Measurements from ENCODE around the gene ARL15. TPM values are rescaled to one million over a fixed set of nuclear protein-coding genes. Genes with fewer than 3 reads are reported as not detected.

ARL15 gene
- total and polyA plus RNA-seq, 2 donors (not counting 1 experiment from before 2014, with no cell fraction given), result 5.8 to 20.5 TPM

DNA sequence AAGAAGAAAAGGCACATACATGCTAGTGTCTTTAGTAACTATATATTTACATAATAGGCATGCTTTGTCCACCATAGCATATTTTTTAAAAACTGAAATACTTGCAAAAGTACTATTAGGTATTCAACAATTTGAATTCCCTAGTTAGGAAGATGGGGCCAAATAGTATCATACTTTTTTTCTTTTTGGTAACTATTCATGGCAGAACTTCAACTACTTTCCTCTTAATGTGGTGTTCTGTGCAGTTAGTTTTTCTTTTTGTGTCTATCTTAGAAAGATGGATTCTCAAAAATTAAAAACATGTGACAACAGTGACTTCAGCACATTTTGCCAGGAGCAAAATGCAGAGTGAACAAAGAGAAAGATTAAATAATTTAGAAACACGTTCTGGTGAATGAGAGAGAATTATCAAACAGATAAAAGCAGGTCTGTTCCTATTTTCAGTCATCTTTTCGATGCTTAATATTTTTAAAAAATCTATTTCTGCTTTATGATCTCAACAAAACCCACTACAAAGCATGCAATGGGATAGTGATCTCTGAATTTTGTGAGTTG lies 341.1 kb downstream of the ARL15 start:
- POLR2A ChIA-PET, result no interaction called here

DNA sequence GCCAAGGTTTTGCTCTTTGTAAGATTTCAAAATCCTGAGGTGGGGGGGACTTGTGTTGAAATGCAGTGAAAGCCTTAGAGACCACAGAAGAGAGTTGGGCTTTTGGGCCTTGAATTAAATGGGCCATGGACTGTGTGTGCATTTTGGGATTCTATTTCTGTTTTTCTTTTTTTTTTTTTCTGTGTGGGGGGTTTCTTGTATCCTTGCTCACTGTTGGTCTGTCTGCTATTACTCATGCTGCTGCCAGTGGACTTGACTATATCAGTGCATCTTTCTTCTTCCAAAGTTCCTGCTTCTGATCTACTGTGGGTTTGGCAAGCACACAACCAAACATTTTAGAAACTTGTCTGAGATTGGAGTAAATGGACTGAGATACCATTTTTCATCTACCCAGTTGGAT lies 344.9 kb downstream of the ARL15 start:
- Histone ChIP-seq H3K4me3 (ENCODE audit: control extremely low read depth in 1 of 5, extremely low read depth in 1 of 5, insufficient read depth in 1 of 5, low read depth in 2 of 5, low read length in 4 of 5) (no peak overlapping the region), H3K9ac (ENCODE audit: low read length) (no peak overlapping the region), H3K27me3 (replicated peaks in 1 of 4; ENCODE audit: control extremely low read depth in 1 of 4, control insufficient read depth in 3 of 4, insufficient read depth in 4 of 4, low read length in 3 of 4) (no peaks in the 10 kb centered on the region), H2AFZ (ENCODE audit: insufficient read depth, low read depth, low read length, poor library complexity, severe bottlenecking) (no peak overlapping the region), H3K27ac (ENCODE audit: low read length in 2 of 2) (no peak overlapping the region), H4K20me1 (ENCODE audit: control insufficient read depth, insufficient read depth, low read length, poor library complexity, severe bottlenecking) (no peaks in the 10 kb centered on the region), H3K9me3 (ENCODE audit: control extremely low read depth in 1 of 3, control insufficient read depth in 2 of 3, insufficient read depth in 1 of 3, low read length in 2 of 3) (peaks cover 0 to 4% (median 0%) of the 10 kb centered on the region in 3 donors), H3K36me3 (replicated peaks in 1 of 2; ENCODE audit: control extremely low read depth in 1 of 2, control insufficient read depth in 1 of 2, extremely low read depth in 1 of 2, insufficient read depth in 2 of 2, low read length in 1 of 2) (peaks cover 0 to 3% of the 10 kb centered on the region in 2 experiments), H3K79me2 (ENCODE audit: control insufficient read depth, insufficient read depth, low read length) (no peaks in the 10 kb centered on the region), H3K4me1 (ENCODE audit: control insufficient read depth in 2 of 2, insufficient read depth in 2 of 2, low read length in 2 of 2) (no peaks in the 10 kb centered on the region), H3K4me2 (replicated peaks; ENCODE audit: low read depth, low read length, poor library complexity, severe bottlenecking) (no peak overlapping the region)
- intact Hi-C loops (cut with micrococcal nuclease), result no loop called here
- DNase-seq (no peak), ATAC-seq (ENCODE audit: low read depth) (no peak)
- H3K27ac Mint-ChIP-seq, result no peak overlapping the region
- H3K4me3 Mint-ChIP-seq, result no peak overlapping the region
- H3K9me3 Mint-ChIP-seq (ENCODE audit: insufficient read depth), result no peaks in the 10 kb centered on the region
- no peaks in the 10 kb centered on the region for H3K27me3 Mint-ChIP-seq
- CTCF ChIA-PET, result no interaction called here
- no peaks in the 10 kb centered on the region for H3K4me1 Mint-ChIP-seq
- no peak for TF ChIP-seq EZH2 (IDR thresholded peaks at IDR 0.05; ENCODE audit: borderline replicate concordance, insufficient read depth, low read depth, low read length, poor library complexity, severe bottlenecking)
- TF ChIP-seq, protein P1, sequence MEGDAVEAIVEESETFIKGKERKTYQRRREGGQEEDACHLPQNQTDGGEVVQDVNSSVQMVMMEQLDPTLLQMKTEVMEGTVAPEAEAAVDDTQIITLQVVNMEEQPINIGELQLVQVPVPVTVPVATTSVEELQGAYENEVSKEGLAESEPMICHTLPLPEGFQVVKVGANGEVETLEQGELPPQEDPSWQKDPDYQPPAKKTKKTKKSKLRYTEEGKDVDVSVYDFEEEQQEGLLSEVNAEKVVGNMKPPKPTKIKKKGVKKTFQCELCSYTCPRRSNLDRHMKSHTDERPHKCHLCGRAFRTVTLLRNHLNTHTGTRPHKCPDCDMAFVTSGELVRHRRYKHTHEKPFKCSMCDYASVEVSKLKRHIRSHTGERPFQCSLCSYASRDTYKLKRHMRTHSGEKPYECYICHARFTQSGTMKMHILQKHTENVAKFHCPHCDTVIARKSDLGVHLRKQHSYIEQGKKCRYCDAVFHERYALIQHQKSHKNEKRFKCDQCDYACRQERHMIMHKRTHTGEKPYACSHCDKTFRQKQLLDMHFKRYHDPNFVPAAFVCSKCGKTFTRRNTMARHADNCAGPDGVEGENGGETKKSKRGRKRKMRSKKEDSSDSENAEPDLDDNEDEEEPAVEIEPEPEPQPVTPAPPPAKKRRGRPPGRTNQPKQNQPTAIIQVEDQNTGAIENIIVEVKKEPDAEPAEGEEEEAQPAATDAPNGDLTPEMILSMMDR (IDR thresholded peaks at IDR 0.05), result no peak
- POLR2A ChIA-PET, result no interaction called here

More for the DNA sequence above, 341.1 kb downstream of the ARL15 start:
- no peaks in the 10 kb centered on the region for H3K9me3 Mint-ChIP-seq (ENCODE audit: insufficient read depth)
- intact Hi-C loops (cut with micrococcal nuclease), result no loop called here
- H3K27me3 Mint-ChIP-seq, result no peaks in the 10 kb centered on the region
- H3K4me1 ChIP-seq (ENCODE audit: control insufficient read depth in 2 of 2, insufficient read depth in 2 of 2, low read length in 2 of 2), result no peaks in the 10 kb centered on the region
- no peaks in the 10 kb centered on the region for H3K79me2 ChIP-seq (ENCODE audit: control insufficient read depth, insufficient read depth, low read length)
- peaks cover 0 to 4% (median 0%) of the 10 kb centered on the region in 3 donors for H3K9me3 ChIP-seq (ENCODE audit: control extremely low read depth in 1 of 3, control insufficient read depth in 2 of 3, insufficient read depth in 1 of 3, low read length in 2 of 3)
- ATAC-seq (ENCODE audit: low read depth) (no peak), DNase-seq (no peak)
- H4K20me1 ChIP-seq (ENCODE audit: control insufficient read depth, insufficient read depth, low read length, poor library complexity, severe bottlenecking), result no peaks in the 10 kb centered on the region
- H3K4me1 Mint-ChIP-seq, result no peaks in the 10 kb centered on the region
- H3K27ac ChIP-seq (ENCODE audit: low read length in 2 of 2), result no peak overlapping the region
- no peak overlapping the region for H3K9ac ChIP-seq (ENCODE audit: low read length)
- TF ChIP-seq EZH2 (IDR thresholded peaks at IDR 0.05; ENCODE audit: borderline replicate concordance, insufficient read depth, low read depth, low read length, poor library complexity, severe bottlenecking), result no peak
- TF ChIP-seq, protein P1 (IDR thresholded peaks at IDR 0.05), result no peak
- peaks cover 0 to 3% of the 10 kb centered on the region in 2 experiments for H3K36me3 ChIP-seq (replicated peaks in 1 of 2; ENCODE audit: control extremely low read depth in 1 of 2, control insufficient read depth in 1 of 2, extremely low read depth in 1 of 2, insufficient read depth in 2 of 2, low read length in 1 of 2)
- H3K4me3 Mint-ChIP-seq, result no peak overlapping the region
- CTCF ChIA-PET, result no interaction called here
- no CpG with 5 or more reads among the region's 2 CpGs for WGBS (ENCODE audit: insufficient coverage)
- no peak overlapping the region for H3K4me2 ChIP-seq (replicated peaks; ENCODE audit: low read depth, low read length, poor library complexity, severe bottlenecking)
- H3K27me3 ChIP-seq (replicated peaks in 1 of 4; ENCODE audit: control extremely low read depth in 1 of 4, control insufficient read depth in 3 of 4, insufficient read depth in 4 of 4, low read length in 3 of 4), result no peaks in the 10 kb centered on the region
- H2AFZ ChIP-seq (ENCODE audit: insufficient read depth, low read depth, low read length, poor library complexity, severe bottlenecking), result no peak overlapping the region
- no peak overlapping the region for H3K4me3 ChIP-seq (ENCODE audit: control extremely low read depth in 1 of 5, extremely low read depth in 1 of 5, insufficient read depth in 1 of 5, low read depth in 2 of 5, low read length in 4 of 5)
- no peak overlapping the region for H3K27ac Mint-ChIP-seq

All from B cell (primary cell).